SU-DHL-6 (cell line): ENCODE results near the gene MYO18A.

Experiments
- CTCF ChIP-seq: fragments of 200-600 bp; sonication (generic); IDR thresholded peaks from one replicate; pipeline ENCODE4 v1.5.1; 2017; ENCODE audit warnings: antibody characterized with exemption, mild to moderate bottlenecking, low read length, moderate library complexity; ENCODE audit not compliant: insufficient read depth, poor library complexity, severe bottlenecking
- EZH2phosphoT487 ChIP-seq: fragments of 200-600 bp; sonication (generic), shearing (Covaris generic); conservative IDR thresholded peaks from 2 replicates; pipeline ENCODE4 v1.6.1; 2018; ENCODE audit warnings: mild to moderate bottlenecking, antibody characterized with exemption, low read length, moderate library complexity, mixed read lengths

GRCh38 chr17:29080323-29080722, 99.9 kb downstream of the MYO18A start:
- TF ChIP-seq CTCF (no peak), EZH2phosphoT487 (no peak)
